HG03097 (cell line): ENCODE results near the gene RASEF.
A peak's percentile ranks its signal among the peaks of the same experiment; 100 is the strongest.
"Not testable (repeated sequence)": the region's sequence is repeated elsewhere in the genome, so short reads cannot be mapped to it uniquely, and the experiment has no call there.

Experiments used
- ATAC-seq: cut with Tn5 transposase; IDR thresholded peaks from one replicate; pipeline ENCODE4 v1.9.1; 2021; ENCODE audit not compliant: unreplicated experiment, low FRiP score

Gene RASEF

DNA sequence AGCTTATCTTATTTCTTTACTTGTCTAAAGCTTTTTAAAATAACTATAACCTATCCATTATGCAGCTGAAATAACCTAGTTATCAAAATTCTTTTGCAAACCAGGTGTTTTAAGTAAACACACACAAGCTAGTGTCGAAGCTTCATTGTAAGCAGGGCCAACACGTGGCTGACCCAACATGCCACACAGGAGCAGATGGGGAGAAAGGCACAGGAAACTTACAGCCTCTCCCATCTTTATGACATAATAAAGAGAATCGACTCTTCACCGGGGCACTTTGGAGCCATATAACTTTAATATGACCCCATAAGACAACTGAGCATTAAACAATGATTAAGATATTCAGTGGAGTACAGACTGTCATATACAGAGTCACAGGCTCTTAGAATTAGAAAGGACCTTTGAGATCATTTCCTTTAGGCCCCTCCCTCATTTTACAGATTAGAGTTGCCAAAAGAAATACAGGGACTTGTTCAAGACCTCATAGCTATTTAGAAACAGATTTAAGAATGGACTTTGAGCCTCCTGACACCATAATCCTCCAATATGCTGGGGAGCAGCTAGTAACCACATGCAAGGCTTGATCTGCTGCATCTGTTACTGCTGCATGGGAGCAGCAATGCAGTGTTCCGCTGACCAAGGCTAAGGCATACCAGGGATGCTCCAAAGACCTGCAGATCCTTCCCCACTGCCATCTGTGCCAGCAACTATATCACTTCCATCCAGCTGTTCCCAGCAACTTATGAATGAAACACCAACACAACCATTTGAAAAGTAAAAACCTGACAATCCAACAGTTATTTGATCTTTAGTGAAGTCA is 75.4 kb downstream of the RASEF start:
- ATAC-seq: no peak

DNA sequence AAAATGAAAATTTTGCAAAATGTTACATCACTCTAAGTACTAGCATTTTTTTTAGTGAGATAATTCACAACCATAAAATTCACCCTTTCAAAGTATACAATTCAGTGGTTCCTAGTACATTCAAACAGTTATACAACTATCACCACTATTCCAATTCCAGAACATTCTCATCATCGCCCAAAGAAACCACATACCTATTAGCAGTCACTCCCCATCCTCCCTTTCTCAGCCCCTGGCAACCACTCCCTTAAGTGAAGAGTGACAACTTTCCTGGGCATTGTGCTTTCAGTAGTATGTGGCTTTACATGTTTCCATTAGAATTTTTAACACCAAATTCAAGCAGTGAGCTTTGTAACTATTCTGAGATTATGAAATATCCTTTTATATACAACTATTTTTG is 81.4 kb downstream of the RASEF start:
- ATAC-seq: no peak

DNA sequence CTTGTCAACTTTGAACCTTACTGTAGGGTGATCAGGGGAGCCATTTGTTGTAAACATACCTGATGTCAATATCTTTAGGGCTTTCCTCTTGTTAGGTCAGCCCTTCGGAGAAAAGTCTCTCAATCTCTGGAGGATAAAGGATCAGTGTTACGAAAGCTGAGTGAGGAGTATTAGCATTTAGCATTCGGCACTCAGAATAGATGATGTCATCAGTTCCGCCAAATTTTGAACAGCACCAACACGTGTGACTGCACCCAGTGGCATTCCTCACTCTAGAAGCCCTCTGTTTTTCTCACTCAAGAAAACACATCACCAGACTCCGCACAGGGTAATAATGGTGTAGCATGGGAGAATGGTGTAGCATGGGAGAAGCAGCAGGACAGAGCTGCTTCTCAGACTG is 87.8 kb downstream of the RASEF start:
- ATAC-seq: no peak

DNA sequence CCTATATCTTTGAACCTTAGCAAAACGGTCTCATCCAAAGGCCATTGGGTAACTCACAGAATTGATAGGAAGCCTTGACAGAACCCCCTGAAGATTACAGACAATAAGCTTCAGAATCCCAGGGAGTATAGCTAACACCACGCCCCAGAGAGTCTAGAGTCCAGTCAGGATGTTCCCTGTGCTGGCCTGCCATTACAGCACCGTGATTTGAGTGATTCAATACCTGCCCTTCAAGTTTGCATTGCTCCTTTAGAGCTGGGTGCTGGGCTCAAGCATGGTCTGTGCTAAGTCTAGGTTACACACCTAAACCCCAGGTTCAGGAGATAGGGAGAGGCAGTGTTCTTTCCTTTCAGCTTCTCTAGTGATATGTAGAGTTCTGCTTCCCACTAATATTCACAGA is 90.5 kb downstream of the RASEF start:
- no peak for ATAC-seq

DNA sequence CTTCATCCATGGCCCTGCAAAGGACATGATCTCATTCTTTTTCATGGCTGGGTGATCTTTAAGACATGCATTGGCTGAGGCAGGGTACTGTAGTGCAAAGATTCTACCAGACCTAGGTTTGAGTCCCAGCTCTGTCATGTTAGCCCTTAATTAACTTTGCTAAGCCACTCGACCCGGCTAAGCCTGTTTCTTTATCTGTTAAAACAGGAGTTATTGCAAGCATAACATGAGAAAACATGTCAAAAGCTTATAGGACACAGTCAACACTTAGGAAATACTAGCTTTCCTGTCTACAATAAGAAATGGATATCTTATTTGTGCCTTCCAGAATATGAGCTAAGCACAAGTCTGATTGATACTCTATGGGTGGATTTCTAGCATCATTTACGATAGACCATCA is 92.6 kb downstream of the RASEF start:
- ATAC-seq: no peak

DNA sequence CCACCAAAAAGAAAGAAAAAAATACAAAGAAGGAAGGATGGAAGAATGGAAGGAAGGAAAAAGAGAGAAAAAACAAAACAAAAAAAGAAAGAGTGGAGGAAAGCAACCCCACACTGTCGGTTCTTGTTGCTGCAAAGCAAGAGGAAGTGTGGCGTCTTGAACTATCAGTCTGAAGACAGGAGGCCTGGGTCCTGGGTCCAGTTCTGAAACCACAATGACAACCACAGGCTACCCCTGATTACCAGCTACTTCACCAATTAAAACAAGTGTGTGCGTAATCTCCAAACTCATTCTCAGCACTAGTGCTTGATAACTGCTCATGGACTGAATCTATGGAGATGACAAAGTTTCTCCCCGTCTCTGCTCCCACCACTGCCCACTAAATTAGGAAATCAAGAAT is 93.7 kb downstream of the RASEF start:
- ATAC-seq: no peak

DNA sequence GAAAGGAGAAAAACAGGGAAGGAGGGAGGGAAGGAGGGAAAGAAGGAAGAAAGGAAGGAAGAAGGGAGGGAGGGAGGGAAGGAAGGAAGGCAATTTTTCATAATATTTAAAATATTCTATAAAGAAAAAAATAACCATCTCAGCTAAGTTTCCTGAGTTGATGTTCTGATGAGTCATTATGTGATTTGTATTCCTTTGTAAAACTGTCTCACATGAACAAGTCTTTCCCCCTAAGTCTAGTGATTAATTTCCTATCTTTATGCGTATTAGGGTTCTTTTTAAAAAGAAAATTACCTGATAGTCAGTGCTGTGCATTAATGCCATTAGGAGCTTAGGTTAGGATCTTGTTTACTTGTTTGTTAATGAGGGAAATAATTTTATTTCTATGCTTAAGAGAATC is 94.1 kb downstream of the RASEF start:
- ATAC-seq: no peak

DNA sequence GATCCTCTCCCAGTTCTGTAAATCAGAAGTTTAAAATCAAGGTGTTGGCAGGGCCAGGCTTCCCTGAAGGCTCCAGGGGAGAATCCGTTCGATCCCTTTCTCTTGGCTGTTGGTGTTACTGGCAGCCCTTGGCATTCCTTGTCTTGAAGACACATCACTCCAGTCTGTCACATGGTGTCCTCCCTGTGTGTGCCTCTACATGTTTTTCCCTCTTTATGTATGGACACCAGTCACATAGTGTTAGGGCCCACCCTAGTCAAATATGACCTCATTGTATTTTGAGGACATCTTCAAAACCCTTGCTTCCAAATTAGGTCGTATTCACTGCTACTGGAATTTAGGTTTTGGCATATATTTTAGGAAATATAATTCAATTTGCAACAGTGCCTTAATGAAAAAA is 94.6 kb downstream of the RASEF start:
- ATAC-seq: no peak

DNA sequence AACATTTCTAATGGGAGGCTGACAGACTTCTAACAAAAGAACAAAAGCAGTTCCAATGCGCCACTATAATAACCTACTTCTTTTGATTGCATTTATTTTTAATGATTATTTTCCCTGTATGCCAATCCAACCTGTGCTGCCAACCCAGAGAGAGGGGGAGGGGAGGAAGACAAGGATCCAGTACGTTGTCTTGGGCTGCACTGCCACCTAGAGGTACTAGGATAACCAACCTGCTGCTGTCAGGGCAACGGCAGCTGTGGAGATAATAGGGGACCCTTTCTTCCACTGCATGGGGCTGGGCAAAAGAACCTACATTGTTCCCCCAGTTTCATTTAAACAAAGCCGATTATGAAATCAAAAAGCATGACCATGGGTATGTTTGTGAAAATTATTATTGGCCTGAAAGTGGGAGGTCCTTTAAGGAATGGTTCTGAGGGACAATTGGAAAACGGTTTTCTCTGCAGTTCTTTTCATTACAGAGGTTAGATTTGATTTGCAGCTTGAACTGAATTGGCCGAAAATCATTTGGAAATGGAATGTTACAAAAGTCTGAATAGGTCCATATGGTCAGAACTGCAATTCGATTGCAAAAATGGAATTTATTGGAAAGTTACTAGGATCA is 101.3 kb downstream of the RASEF start:
- peak; percentile 97 for ATAC-seq

DNA sequence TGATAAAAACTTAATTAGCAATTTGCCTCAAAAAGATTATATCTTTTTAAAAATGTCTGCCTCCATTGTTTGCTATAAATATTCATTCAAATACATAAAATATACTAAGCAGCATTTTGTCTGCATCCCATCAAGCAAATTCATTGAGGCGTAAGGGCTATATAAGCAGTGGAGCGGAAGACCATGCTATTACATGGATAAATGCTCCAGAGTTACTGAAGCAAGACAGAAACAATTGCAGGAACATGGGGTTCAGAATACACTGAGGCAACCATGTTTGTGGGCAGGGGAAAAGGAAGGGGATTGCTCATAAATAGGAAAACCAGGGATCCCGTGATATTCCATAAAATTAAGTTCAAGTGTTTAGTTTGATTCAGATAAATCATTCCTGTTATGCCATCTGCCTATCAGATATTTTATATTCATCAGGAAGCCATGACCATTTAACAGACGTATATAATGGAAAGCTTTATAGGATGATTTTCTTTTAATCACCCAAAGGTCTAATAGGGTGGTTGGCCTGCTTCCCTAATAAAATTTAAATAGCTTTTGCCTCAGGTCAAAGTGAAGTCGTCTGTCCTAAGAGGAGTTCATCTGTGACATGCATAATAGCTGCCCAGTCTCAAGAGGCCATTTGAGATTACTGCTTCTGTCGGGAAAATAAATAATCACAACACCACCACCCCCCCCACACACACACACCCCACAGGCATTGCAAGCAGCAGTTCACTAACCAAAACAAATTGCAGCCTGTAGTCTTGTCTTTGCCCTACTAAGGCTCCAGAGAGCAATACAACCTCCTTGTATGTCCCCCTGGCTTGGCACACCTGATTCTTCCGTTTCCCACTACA is 105.2 kb downstream of the RASEF start:
- ATAC-seq: no peak

DNA sequence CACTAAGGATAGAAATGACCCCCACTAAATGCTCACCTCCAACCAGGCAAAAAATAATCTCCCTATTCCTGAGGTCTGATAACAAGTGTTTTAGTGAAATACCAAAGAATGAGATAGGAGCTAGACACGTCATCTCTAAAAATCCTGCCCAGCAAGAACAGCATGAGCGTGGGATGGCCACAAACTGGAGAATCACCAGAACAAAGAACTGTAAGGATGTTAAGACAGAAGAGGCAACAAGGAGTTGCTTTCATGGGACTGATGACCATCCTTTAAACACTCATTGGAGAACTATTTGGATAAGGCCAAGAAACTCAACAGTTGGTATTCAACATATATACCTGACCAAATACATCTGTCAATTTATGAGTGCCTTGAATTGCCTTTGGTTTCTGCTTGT is 113.7 kb downstream of the RASEF start:
- ATAC-seq: no peak

DNA sequence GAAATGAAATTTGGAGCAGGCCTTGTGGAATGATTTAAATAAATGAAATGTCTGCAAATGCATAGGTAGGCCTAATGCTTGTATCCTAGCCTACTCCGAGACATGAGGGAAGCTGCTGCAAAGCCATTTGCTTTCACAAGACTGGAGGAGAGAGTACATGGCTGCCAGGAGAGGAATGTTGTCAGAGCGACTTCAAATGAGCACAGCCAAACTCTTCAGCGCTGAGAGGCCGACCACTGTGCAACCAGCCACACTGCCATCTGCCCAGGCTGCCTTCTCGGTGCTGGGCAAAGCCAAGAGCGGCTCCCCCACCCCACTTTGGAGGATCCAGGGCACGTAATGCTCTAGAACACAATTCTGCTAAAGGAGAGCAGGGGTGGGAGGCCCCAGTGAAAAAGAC is 122.6 kb downstream of the RASEF start:
- ATAC-seq: no peak

DNA sequence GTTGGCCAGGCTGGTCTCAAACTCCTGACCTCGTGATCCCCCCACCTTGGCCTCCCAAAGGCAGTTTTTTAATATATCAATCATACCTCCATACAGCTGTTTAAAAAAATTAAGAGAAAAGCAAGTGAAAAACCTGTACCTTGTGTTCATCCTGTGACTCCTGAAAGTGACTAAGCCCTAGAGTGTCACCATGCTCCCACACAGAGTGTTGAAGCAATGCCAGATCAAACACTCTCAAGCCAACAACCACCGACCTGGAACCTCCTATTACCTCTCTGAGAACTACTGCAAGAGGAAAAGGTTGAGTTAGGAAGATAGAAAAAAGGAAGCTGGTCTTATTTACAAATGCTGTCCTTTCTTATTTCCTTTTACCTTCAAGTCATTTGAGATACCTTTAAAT is 123.5 kb downstream of the RASEF start:
- ATAC-seq: no peak

DNA sequence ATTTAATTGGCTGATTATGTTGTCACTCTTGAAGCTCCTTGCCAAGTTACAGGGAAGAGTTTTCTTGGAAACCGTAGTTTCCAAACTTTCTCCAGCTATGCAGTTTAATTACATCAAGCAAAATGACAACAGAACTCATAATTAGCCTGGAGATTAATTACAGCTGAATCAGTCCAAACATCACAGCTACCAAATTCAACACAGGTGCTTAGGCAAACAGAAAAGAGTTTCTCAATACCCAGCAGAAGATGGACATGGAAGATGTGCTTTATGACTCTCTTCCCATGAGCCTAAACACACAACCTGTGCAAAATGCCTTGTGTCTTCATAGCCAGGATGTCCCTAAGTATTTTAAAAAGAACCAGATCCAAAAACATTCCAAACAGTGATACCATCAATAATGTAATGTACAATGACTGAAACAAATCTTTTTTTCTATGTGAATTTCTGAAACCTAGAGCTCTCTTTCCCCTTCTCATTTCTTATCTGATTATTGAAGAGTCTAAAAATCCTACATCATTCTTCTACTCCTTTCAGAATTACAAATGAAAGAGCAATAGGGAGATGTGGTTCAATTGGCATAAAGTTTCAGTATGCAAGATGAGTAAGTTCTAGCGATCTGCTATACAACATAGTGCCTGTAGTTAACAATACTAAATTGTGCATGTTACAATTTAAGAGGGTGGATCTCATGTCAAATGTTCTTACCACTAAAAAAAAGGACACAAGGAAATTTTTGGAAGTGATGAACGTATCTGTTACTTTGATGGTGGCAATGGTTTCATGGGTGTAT is 124.3 kb downstream of the RASEF start:
- no peak for ATAC-seq

DNA sequence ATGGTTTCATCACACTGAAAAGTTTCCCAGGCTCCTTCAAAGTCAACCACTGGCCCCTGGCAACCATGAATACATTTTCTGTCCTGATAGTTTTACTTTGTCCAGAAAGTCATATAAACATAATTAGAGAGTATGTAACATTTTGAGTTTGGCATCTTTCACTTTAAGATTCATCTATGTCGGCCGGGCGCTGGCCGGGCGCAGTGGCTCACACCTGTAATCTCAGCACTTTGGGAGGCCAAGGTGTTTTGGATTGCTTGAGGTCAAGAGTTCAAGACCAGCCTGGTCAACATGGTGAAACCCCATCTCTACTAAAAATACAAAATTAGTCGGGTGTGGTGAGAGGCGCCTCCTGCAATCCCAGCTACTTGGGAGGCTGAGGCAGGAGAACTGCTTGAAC is 126.4 kb downstream of the RASEF start:
- not testable (repeated sequence) for ATAC-seq

DNA sequence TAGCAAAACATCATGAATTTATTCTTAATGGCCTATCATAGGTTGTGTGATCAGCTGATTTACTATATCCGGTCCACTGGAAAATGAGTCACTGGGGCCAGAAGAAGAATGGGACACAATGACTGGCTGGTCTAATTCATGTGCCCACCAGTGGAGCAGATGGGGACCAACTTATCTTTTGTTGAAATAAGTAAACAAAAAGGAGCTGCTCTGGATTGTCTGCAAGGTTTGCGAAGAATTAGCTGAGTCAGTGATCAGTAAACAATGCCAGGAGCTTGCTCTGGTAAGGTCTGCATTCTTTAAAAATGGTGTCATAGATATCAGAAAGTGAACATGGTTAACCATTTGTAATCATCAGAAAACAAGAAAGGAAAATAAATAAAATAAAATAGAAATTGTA is 128.0 kb downstream of the RASEF start:
- no peak for ATAC-seq

DNA sequence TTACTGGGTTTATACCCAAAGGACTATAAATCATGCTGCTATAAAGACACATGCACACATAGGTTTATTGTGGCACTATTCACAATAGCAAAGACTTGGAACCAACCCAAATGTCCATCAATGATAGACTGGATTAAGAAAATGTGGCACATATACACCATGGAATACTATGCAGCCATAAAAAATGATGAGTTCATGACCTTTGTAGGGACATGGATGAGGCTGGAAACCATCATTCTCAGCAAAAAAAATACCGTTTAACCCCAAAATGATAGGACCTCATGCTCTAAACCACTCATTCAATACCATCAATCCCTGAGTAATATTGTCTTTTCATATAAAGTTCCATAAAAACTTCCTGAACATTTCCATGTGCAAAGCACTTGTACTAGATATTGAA is 128.9 kb downstream of the RASEF start:
- not testable (repeated sequence) for ATAC-seq

DNA sequence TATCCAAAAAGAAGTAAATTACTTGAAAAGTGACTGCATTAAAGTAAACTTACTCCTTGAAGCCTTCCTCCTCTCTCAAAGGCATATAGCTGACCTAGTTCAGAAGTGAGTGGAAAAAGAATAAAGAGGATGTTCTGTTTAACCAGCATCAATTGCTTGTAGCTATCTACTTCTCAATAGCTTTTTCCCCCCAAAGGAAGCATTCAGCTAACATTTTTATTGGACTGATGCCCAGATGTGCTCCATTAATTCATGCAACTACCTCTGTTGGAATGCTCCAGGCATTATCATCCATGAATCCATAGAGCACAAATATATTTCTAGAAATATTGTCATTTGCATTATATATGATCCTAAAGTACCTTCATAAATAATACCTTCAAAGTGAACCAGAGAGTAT is 132.8 kb downstream of the RASEF start:
- no peak for ATAC-seq
